HL-60 (cell line): ENCODE data around the gene ABCG8.

ENCODE experiments used
- DNase-seq, 2 experiments: peaks; one replicate each; pipeline ENCODE4 v3.0.0-alpha.2; 2010 to 2020; ENCODE audit warnings: low read depth in 1 of 2, low spot score in 1 of 2
- H3K27ac ChIP-seq: fragments of 250-450 bp; sonication (Bioruptor Pico); replicated peaks from 2 replicates; pipeline ENCODE4 v1.5.1; 2020; ENCODE audit warnings: mild to moderate bottlenecking, moderate library complexity
- H3K27me3 ChIP-seq: fragments of 250-450 bp; sonication (Bioruptor Pico); 2 replicates; pipeline ENCODE4 v1.5.1; 2021; ENCODE audit warnings: mild to moderate bottlenecking, moderate library complexity; ENCODE audit not compliant: insufficient read depth, poor library complexity, severe bottlenecking
- H3K4me3 ChIP-seq: replicated peaks from 2 replicates; pipeline ENCODE4 v1.5.1; 2011; ENCODE audit warnings: mild to moderate bottlenecking, control low read depth, low read length; ENCODE audit not compliant: insufficient read depth
- GABPA ChIP-seq: IDR thresholded peaks from 2 replicates; pipeline ENCODE4 v1.6.1; 2012; ENCODE audit warnings: low read depth
- POLR2AphosphoS5 ChIP-seq: IDR thresholded peaks from 2 replicates; pipeline ENCODE4 v1.6.1; 2012; ENCODE audit warnings: low read depth
- REST ChIP-seq: IDR thresholded peaks from 2 replicates; pipeline ENCODE4 v1.6.1; 2012; ENCODE audit warnings: low read depth; ENCODE audit not compliant: insufficient replicate concordance
- SPI1 ChIP-seq: IDR thresholded peaks from 2 replicates; pipeline ENCODE4 v1.6.1; 2012; ENCODE audit warnings: low read depth, mild to moderate bottlenecking, borderline replicate concordance
- long read RNA-seq: library from polyadenylated mRNA; unstranded; transcript quantifications from one replicate; pipeline ENCODE4 v2.0.0, GENCODE V29; 2020
- TF ChIP-seq, protein P1 (sequence below): IDR thresholded peaks from one replicate; pipeline ENCODE4 v1.5.1; 2011; ENCODE audit warnings: low read length, control low read depth, inconsistent platforms; ENCODE audit not compliant: insufficient read depth

ABCG8 gene
- long read RNA-seq: 0 reads

DNA sequence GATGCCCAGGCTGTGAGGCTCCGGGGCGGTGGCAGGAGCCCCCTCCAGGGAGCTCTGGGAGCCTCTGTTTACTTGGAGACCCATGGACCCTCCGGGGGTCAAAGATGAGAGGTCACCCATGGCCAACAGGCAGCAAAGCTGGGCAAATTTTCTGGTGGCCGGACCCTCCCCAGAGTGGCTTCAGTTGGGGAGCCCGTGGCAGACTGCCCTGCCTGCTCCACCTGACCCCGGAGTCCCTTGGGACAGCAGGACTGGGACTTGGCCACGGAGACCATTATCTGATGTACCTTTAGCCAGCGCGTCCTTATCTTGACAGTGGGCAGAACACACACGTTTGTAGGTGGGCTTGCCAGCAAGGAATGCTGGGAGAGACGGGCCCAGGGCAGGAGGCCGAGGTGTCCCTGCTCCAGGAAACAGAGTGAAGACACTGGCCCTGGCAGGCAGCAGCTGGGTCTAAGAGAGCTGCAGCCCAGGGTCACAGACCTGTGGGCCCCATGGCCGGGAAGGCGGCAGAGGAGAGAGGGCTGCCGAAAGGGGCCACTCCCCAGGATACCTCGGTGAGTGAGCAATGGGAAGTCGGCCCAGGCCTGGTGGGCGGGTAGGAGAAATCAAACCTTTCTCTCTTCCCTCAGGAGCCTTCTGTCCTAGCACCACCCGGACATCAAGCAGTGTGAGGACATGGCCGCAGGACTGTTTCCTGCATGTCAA lies at the start of gene ABCG8, which contains the start of gene ABCG5:
Gene ABCG8, plus strand, starts transcription at position 412 of the 708 bp plus-strand sequence. Its CDS starts 83 bp downstream, at position 495.
Gene ABCG5, minus strand, starts transcription at position 280 of the 708 bp plus-strand sequence. Its CDS starts 160 bp downstream, at position 120.
- Histone ChIP-seq H3K27me3 (no peaks in the 10 kb centered on the region), H3K4me3 (no peak within 1 kb of the TSS), H3K27ac (no peak within 1 kb of the TSS)
- no peak for DNase-seq
- TF ChIP-seq REST (no peak), POLR2AphosphoS5 (no peak), SPI1 (no peak), GABPA (no peak)
- TF ChIP-seq, protein P1, sequence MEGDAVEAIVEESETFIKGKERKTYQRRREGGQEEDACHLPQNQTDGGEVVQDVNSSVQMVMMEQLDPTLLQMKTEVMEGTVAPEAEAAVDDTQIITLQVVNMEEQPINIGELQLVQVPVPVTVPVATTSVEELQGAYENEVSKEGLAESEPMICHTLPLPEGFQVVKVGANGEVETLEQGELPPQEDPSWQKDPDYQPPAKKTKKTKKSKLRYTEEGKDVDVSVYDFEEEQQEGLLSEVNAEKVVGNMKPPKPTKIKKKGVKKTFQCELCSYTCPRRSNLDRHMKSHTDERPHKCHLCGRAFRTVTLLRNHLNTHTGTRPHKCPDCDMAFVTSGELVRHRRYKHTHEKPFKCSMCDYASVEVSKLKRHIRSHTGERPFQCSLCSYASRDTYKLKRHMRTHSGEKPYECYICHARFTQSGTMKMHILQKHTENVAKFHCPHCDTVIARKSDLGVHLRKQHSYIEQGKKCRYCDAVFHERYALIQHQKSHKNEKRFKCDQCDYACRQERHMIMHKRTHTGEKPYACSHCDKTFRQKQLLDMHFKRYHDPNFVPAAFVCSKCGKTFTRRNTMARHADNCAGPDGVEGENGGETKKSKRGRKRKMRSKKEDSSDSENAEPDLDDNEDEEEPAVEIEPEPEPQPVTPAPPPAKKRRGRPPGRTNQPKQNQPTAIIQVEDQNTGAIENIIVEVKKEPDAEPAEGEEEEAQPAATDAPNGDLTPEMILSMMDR: no peak

DNA sequence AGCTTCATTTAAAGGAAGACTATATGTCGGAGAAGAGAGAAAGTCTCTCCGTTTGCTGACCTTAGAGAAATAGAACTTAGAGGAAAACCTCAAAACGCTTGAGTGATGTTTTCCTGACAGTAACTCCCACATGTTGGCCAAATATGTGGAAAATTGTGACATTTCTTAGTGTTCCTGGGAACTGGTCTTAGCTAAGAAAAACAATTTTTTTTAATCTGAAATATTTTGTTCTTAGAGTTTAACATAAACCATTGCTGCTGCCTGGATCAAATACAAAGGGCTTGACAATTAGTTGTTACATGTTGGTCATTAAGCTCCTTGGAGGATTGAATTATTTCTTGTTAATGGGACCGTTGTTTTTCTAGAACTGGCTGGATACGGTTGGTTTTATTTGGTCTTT lies 48.6 kb upstream of the ABCG8 start:
- no peak overlapping the region for H3K27ac ChIP-seq
- DNase-seq: no peak
- H3K4me3 ChIP-seq: no peak overlapping the region
- no peaks in the 10 kb centered on the region for H3K27me3 ChIP-seq
- TF ChIP-seq POLR2AphosphoS5 (no peak), SPI1 (no peak), REST (no peak), GABPA (no peak)
- TF ChIP-seq, protein P1: no peak

- DNase-seq: no peak
- H3K27me3 ChIP-seq: no peaks in the 10 kb centered on the region
- H3K27ac ChIP-seq: no peak overlapping the region
- TF ChIP-seq POLR2AphosphoS5 (no peak), SPI1 (no peak), REST (no peak), GABPA (no peak)
- TF ChIP-seq, protein P1: no peak
- no peak overlapping the region for H3K4me3 ChIP-seq
Measured at GRCh38 chr2:43791035-43791765, 47.6 kb upstream of the ABCG8 start.
